ENCODE data around the gene ABHD13.
A peak's percentile ranks its signal among the peaks of the same experiment; 100 is the strongest.
"Not testable (repeated sequence)": the region's sequence is repeated elsewhere in the genome, so short reads cannot be mapped to it uniquely, and the experiment has no call there.

Gene ABHD13

DNA sequence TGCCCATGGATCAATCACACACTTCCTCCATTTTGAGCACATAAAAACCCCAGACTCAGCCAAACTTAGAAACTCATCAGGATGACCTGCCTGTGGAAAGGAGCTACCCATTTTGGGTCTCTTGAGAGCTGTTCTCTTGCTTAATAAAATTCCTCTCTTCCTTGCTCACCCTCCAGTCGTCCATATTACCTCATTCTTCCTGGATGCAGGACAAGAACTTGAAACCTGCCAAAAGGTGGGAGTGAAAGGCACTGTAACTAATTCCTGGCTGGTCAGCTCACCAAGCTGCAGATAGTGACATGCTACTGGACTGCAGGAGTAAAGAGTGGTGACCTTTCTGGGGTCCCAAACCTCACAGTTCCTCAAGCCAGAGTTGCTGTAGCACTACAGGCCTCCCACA is 23.0 kb upstream of the ABHD13 start:
- DNase-seq: no peak
- Histone ChIP-seq H3K9me3 (ENCODE audit: control insufficient read depth, low read length) (peaks cover 4% of the 10 kb centered on the region), H3K4me1 (ENCODE audit: control insufficient read depth, insufficient read depth, low read length, poor library complexity, severe bottlenecking) (no peaks in the 10 kb centered on the region), H3K4me3 (ENCODE audit: insufficient read depth, low read depth, low read length, poor library complexity, severe bottlenecking) (no peak overlapping the region), H3K36me3 (ENCODE audit: control insufficient read depth, insufficient read depth, low read length) (no peaks in the 10 kb centered on the region), H3K27ac (ENCODE audit: insufficient read depth, low read length, poor library complexity, severe bottlenecking) (no peak overlapping the region), H3K27me3 (replicated peaks; ENCODE audit: control insufficient read depth, insufficient read depth, low read length, poor library complexity, severe bottlenecking) (no peaks in the 10 kb centered on the region)

GRCh38 chr13:108195861-108196260 is 22.3 kb upstream of the ABHD13 start:
- H3K27me3 ChIP-seq (replicated peaks; ENCODE audit: control insufficient read depth, insufficient read depth, low read length, poor library complexity, severe bottlenecking): no peaks in the 10 kb centered on the region
- H3K4me1 ChIP-seq (ENCODE audit: control insufficient read depth, insufficient read depth, low read length, poor library complexity, severe bottlenecking): no peaks in the 10 kb centered on the region
- H3K4me3 ChIP-seq (ENCODE audit: insufficient read depth, low read depth, low read length, poor library complexity, severe bottlenecking): no peak overlapping the region
- H3K9me3 ChIP-seq (ENCODE audit: control insufficient read depth, low read length): peaks cover 4% of the 10 kb centered on the region
- no peaks in the 10 kb centered on the region for H3K36me3 ChIP-seq (ENCODE audit: control insufficient read depth, insufficient read depth, low read length)
- no peak for DNase-seq
- no peak overlapping the region for H3K27ac ChIP-seq (ENCODE audit: insufficient read depth, low read length, poor library complexity, severe bottlenecking)

- DNase-seq: no peak
- H3K4me1 ChIP-seq (ENCODE audit: control insufficient read depth, insufficient read depth, low read length, poor library complexity, severe bottlenecking): no peaks in the 10 kb centered on the region
These were observed 17.3 kb upstream of the ABHD13 start for GRCh38 chr13:108200781-108201398.

GRCh38 chr13:108210551-108210950 is 7.6 kb upstream of the ABHD13 start:
- Histone ChIP-seq H3K9me3 (ENCODE audit: control insufficient read depth, low read length) (peaks cover 4% of the 10 kb centered on the region), H3K4me3 (ENCODE audit: insufficient read depth, low read depth, low read length, poor library complexity, severe bottlenecking) (no peak overlapping the region), H3K27ac (ENCODE audit: insufficient read depth, low read length, poor library complexity, severe bottlenecking) (no peak overlapping the region), H3K4me1 (ENCODE audit: control insufficient read depth, insufficient read depth, low read length, poor library complexity, severe bottlenecking) (no peaks in the 10 kb centered on the region), H3K36me3 (ENCODE audit: control insufficient read depth, insufficient read depth, low read length) (peaks cover 13% of the 10 kb centered on the region), H3K27me3 (replicated peaks; ENCODE audit: control insufficient read depth, insufficient read depth, low read length, poor library complexity, severe bottlenecking) (no peaks in the 10 kb centered on the region)
- no peak for DNase-seq

More at GRCh38 chr13:108200781-108201398, 17.3 kb upstream of the ABHD13 start:
- Histone ChIP-seq H3K9me3 (ENCODE audit: control insufficient read depth, low read length) (no peaks in the 10 kb centered on the region), H3K36me3 (ENCODE audit: control insufficient read depth, insufficient read depth, low read length) (no peaks in the 10 kb centered on the region), H3K4me3 (ENCODE audit: insufficient read depth, low read depth, low read length, poor library complexity, severe bottlenecking) (no peak overlapping the region), H3K27ac (ENCODE audit: insufficient read depth, low read length, poor library complexity, severe bottlenecking) (no peak overlapping the region), H3K27me3 (replicated peaks; ENCODE audit: control insufficient read depth, insufficient read depth, low read length, poor library complexity, severe bottlenecking) (no peaks in the 10 kb centered on the region)

- DNase-seq: no peak
- Histone ChIP-seq H3K36me3 (ENCODE audit: control insufficient read depth, insufficient read depth, low read length) (peaks cover 13% of the 10 kb centered on the region), H3K4me3 (ENCODE audit: insufficient read depth, low read depth, low read length, poor library complexity, severe bottlenecking) (no peak overlapping the region), H3K4me1 (ENCODE audit: control insufficient read depth, insufficient read depth, low read length, poor library complexity, severe bottlenecking) (peaks cover 12% of the 10 kb centered on the region), H3K27ac (ENCODE audit: insufficient read depth, low read length, poor library complexity, severe bottlenecking) (no peak overlapping the region), H3K9me3 (ENCODE audit: control insufficient read depth, low read length) (peaks cover 4% of the 10 kb centered on the region), H3K27me3 (replicated peaks; ENCODE audit: control insufficient read depth, insufficient read depth, low read length, poor library complexity, severe bottlenecking) (no peaks in the 10 kb centered on the region)
These were observed 5.3 kb upstream of the ABHD13 start for GRCh38 chr13:108212886-108213285.

GRCh38 chr13:108213946-108214345 is 4.2 kb upstream of the ABHD13 start:
- Histone ChIP-seq H3K9me3 (ENCODE audit: control insufficient read depth, low read length) (peaks cover 4% of the 10 kb centered on the region), H3K27ac (ENCODE audit: insufficient read depth, low read length, poor library complexity, severe bottlenecking) (no peak overlapping the region), H3K4me1 (ENCODE audit: control insufficient read depth, insufficient read depth, low read length, poor library complexity, severe bottlenecking) (peaks cover 12% of the 10 kb centered on the region), H3K36me3 (ENCODE audit: control insufficient read depth, insufficient read depth, low read length) (peaks cover 13% of the 10 kb centered on the region), H3K27me3 (replicated peaks; ENCODE audit: control insufficient read depth, insufficient read depth, low read length, poor library complexity, severe bottlenecking) (no peaks in the 10 kb centered on the region), H3K4me3 (ENCODE audit: insufficient read depth, low read depth, low read length, poor library complexity, severe bottlenecking) (no peak overlapping the region)
- no peak for DNase-seq

- Histone ChIP-seq H3K9me3 (ENCODE audit: control insufficient read depth, low read length) (no peaks in the 10 kb centered on the region), H3K4me1 (ENCODE audit: control insufficient read depth, insufficient read depth, low read length, poor library complexity, severe bottlenecking) (peaks cover 13% of the 10 kb centered on the region), H3K27ac (ENCODE audit: insufficient read depth, low read length, poor library complexity, severe bottlenecking) (no peak overlapping the region), H3K36me3 (ENCODE audit: control insufficient read depth, insufficient read depth, low read length) (peaks cover 13% of the 10 kb centered on the region), H3K27me3 (replicated peaks; ENCODE audit: control insufficient read depth, insufficient read depth, low read length, poor library complexity, severe bottlenecking) (no peaks in the 10 kb centered on the region), H3K4me3 (ENCODE audit: insufficient read depth, low read depth, low read length, poor library complexity, severe bottlenecking) (peak overlapping the region; percentile 30)
- DNase-seq: no peak
These were observed 3.5 kb upstream of the ABHD13 start for GRCh38 chr13:108214441-108215271.

GRCh38 chr13:108215436-108215835 is 2.8 kb upstream of the ABHD13 start, which contains the start of gene LIG4:
Gene LIG4, minus strand, starts transcription at chr13:108215536. Its CDS starts 4,268 bp downstream, at chr13:108211268.
- Histone ChIP-seq H3K9me3 (ENCODE audit: control insufficient read depth, low read length) (no peaks in the 10 kb centered on the region), H3K27me3 (replicated peaks; ENCODE audit: control insufficient read depth, insufficient read depth, low read length, poor library complexity, severe bottlenecking) (no peaks in the 10 kb centered on the region), H3K4me1 (ENCODE audit: control insufficient read depth, insufficient read depth, low read length, poor library complexity, severe bottlenecking) (peaks cover 20% of the 10 kb centered on the region), H3K27ac (ENCODE audit: insufficient read depth, low read length, poor library complexity, severe bottlenecking) (peak within 1 kb of the TSS; percentile 32), H3K36me3 (ENCODE audit: control insufficient read depth, insufficient read depth, low read length) (peaks cover 8% of the 10 kb centered on the region), H3K4me3 (ENCODE audit: insufficient read depth, low read depth, low read length, poor library complexity, severe bottlenecking) (peak within 1 kb of the TSS; percentile 50)
- peak; percentile 88 to 91 (median 88) for DNase-seq

DNA sequence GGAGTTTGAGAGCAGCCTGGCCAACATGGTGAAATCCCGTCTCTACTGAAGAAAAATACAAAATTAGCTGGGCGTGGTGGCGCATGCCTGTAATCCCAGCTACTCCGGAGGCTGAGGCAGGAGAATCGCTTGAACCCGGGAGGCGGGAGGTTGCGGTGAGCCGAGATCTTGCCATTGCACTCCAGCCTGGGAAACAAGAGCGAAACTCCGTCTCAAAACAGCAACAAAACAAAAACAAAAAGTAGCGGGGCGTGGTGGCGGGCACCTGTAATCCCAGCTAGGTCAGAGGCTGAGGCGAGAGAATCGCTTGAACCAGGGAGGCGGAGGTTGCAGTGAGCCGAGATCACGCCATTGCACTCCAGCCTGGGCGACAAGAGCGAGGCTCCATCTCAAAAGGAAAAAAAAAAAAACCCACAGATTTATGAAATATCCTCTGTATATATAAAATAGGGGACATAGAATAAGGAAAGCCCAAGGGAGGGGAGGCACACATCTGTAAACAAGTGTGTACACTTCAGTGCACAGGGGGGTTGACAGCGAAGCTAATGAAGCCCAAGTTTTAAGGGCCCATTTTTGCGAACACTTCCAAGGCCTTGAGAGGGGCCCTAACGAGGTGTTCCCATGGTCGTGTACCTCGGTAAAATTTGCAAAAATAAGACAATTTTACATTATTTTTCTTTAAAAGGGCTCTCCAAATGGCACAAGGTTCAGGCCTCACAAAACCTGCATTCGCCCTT is 717 bp upstream of the ABHD13 start:
- H3K9me3 ChIP-seq (ENCODE audit: control insufficient read depth, low read length); H3K36me3 ChIP-seq (ENCODE audit: control insufficient read depth, insufficient read depth, low read length); DNase-seq; H3K27me3 ChIP-seq (replicated peaks; ENCODE audit: control insufficient read depth, insufficient read depth, low read length, poor library complexity, severe bottlenecking): not testable (repeated sequence)
- Histone ChIP-seq H3K4me1 (ENCODE audit: control insufficient read depth, insufficient read depth, low read length, poor library complexity, severe bottlenecking) (peaks cover 20% of the 10 kb centered on the region), H3K4me3 (ENCODE audit: insufficient read depth, low read depth, low read length, poor library complexity, severe bottlenecking) (peak overlapping the region; percentile 93), H3K27ac (ENCODE audit: insufficient read depth, low read length, poor library complexity, severe bottlenecking) (peak overlapping the region; percentile 74)
